ENCODE data around the gene MIPOL1.

DNA sequence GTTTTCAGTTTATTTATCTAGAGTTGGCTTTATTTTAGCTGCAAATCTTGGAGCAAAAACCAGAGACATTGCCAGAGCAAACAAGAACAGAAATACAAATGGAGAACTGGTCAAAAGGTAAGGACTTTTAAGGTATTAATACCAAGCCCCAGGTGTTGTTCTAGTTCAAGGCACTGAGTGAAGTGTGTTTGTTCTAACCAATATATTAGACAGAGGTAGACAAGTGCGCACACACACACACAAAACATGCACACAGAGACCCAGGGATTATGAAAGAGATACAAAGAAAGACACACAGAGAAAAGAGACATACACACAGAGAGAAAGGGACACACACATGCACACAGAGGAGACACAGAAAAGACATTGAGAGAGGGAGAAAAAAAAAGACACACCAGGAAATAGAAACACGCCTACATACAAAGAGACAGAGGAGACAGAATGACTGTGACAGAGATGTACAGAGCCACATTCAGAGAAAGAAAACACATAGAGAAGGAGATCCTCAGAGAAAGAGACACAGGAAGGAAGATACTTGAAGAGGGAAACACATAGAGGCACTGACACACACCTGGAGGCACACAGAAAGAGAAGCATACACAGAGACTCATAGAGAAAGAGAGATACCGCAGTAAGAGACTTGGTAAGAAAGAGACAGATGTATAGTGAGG is 50.2 kb downstream of the MIPOL1 start:
- no peak for TF ChIP-seq POLR2AphosphoS5 (IDR thresholded peaks at IDR 0.05)
- TF ChIP-seq, protein P1, sequence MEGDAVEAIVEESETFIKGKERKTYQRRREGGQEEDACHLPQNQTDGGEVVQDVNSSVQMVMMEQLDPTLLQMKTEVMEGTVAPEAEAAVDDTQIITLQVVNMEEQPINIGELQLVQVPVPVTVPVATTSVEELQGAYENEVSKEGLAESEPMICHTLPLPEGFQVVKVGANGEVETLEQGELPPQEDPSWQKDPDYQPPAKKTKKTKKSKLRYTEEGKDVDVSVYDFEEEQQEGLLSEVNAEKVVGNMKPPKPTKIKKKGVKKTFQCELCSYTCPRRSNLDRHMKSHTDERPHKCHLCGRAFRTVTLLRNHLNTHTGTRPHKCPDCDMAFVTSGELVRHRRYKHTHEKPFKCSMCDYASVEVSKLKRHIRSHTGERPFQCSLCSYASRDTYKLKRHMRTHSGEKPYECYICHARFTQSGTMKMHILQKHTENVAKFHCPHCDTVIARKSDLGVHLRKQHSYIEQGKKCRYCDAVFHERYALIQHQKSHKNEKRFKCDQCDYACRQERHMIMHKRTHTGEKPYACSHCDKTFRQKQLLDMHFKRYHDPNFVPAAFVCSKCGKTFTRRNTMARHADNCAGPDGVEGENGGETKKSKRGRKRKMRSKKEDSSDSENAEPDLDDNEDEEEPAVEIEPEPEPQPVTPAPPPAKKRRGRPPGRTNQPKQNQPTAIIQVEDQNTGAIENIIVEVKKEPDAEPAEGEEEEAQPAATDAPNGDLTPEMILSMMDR (IDR thresholded peaks at IDR 0.05 in 8 of 11, conservative IDR thresholded peaks at IDR 0.05 in 3 of 11) = no peak
